ENCODE data around the gene PDZRN4.

- no peak for TF ChIP-seq CTCF (IDR thresholded peaks at IDR 0.05)
- TF ChIP-seq EP300 (IDR thresholded peaks at IDR 0.05) = no peak
These were observed 278.2 kb downstream of the PDZRN4 start for GRCh38 chr12:41466300-41466699.

All from ovary (tissue), 3 donors.